CD4-positive, CD25-positive, alpha-beta regulatory T cell (primary cell): ENCODE data around the gene BMS1. TPM values are rescaled to one million over a fixed set of nuclear protein-coding genes. Genes with fewer than 3 reads are reported as not detected.

Experiments
- ATAC-seq, 2 donors: fragments of 150-1000 bp; cut with Tn5 transposase; one replicate each; pipeline ENCODE4 v1.10.0; 2021; ENCODE audit warnings: low read depth in 2 of 2, moderate number of reproducible peaks in 2 of 2, moderate library complexity in 1 of 2
- DNase-seq, 3 donors: peaks; one replicate each; pipeline versions ENCODE4 v3.0.0 to v3.0.0-alpha.2; 2012 to 2022; ENCODE audit warnings: mixed read lengths in 1 of 3
- H3K27ac ChIP-seq: one replicate; pipeline ENCODE4 v1.7.0; 2013; ENCODE audit warnings: mild to moderate bottlenecking, low read length; ENCODE audit not compliant: insufficient read depth, poor library complexity, severe bottlenecking
- H3K27me3 ChIP-seq: one replicate; pipeline ENCODE4 v1.7.0; 2013; ENCODE audit warnings: low read length; ENCODE audit not compliant: control insufficient read depth, insufficient read depth
- H3K36me3 ChIP-seq: one replicate; pipeline ENCODE4 v1.7.0; 2013; ENCODE audit warnings: mild to moderate bottlenecking, low read length, moderate library complexity; ENCODE audit not compliant: control insufficient read depth, insufficient read depth
- H3K4me1 ChIP-seq: 2 replicates; pipeline ENCODE4 v1.7.0; 2013; ENCODE audit warnings: mild to moderate bottlenecking, low read length; ENCODE audit not compliant: insufficient read depth, control insufficient read depth, poor library complexity, severe bottlenecking
- H3K4me3 ChIP-seq: one replicate; pipeline ENCODE4 v1.7.0; 2013; ENCODE audit warnings: low read depth, mild to moderate bottlenecking, low read length, moderate library complexity
- H3K9me3 ChIP-seq, 2 experiments: 1 replicate in 1 of 2; 2 replicates in 1 of 2; pipeline ENCODE4 v1.7.0; 2013; ENCODE audit warnings: low read length in 2 of 2, mild to moderate bottlenecking in 1 of 2, moderate library complexity in 1 of 2; ENCODE audit not compliant: control insufficient read depth in 2 of 2
- H3K27ac Mint-ChIP-seq, 3 donors: one replicate each; pipeline ENCODE4 v1.8.0; 2020 to 2022; ENCODE audit warnings: mild to moderate bottlenecking in 3 of 3, mixed read lengths in 3 of 3, moderate library complexity in 2 of 3
- H3K27me3 Mint-ChIP-seq: one replicate; pipeline ENCODE4 v1.8.0; 2022; ENCODE audit warnings: mild to moderate bottlenecking, mixed read lengths
- H3K36me3 Mint-ChIP-seq: one replicate; pipeline ENCODE4 v1.8.0; 2020; ENCODE audit warnings: mixed read lengths
- H3K4me1 Mint-ChIP-seq, 4 donors: one replicate each; pipeline ENCODE4 v1.8.0; 2020 to 2022; ENCODE audit warnings: mixed read lengths in 4 of 4, mild to moderate bottlenecking in 1 of 4
- H3K4me3 Mint-ChIP-seq, 4 donors: one replicate each; pipeline ENCODE4 v1.8.0; 2020 to 2022; ENCODE audit warnings: mild to moderate bottlenecking in 4 of 4, mixed read lengths in 4 of 4, moderate library complexity in 3 of 4
- H3K9me3 Mint-ChIP-seq, 7 donors: one replicate each; pipeline ENCODE4 v1.8.0; 2020 to 2022; ENCODE audit warnings: mixed read lengths in 7 of 7, mild to moderate bottlenecking in 3 of 7, moderate library complexity in 2 of 7
- polyA plus RNA-seq, 4 donors: library from polyadenylated mRNA; unstranded; fragments of 300-500 nt; fragmentation: Illumina TruSeq; gene quantifications; one replicate each; pipeline ENCODE4 v1.2.3, GENCODE V29; 2021
- total RNA-seq: library from RNA; stranded (reverse); gene quantifications from one replicate; pipeline ENCODE4 v1.2.3, GENCODE V29; 2022

BMS1 gene
- total and polyA plus RNA-seq, 5 donors from 2014 or later, result 8.6 to 11.7 (median 10.7) TPM

- no peak for ATAC-seq
- no peak overlapping the region for H3K27ac Mint-ChIP-seq
- H3K36me3 Mint-ChIP-seq, result no peaks in the 10 kb centered on the region
- Histone ChIP-seq H3K27ac (no peak overlapping the region), H3K9me3 (no peaks in the 10 kb centered on the region), H3K4me1 (no peaks in the 10 kb centered on the region), H3K4me3 (no peak overlapping the region), H3K36me3 (no peaks in the 10 kb centered on the region), H3K27me3 (no peaks in the 10 kb centered on the region)
- peaks cover 5% of the 10 kb centered on the region for H3K27me3 Mint-ChIP-seq
- H3K9me3 Mint-ChIP-seq, result peaks cover 0 to 3% (median 0%) of the 10 kb centered on the region in 7 donors
- no peak overlapping the region for H3K4me3 Mint-ChIP-seq
- no peaks in the 10 kb centered on the region for H3K4me1 Mint-ChIP-seq
- DNase-seq, result no peak
Observed at GRCh38 chr10:42875798-42876341, 93.3 kb downstream of the BMS1 start.

- no peaks in the 10 kb centered on the region for H3K4me1 Mint-ChIP-seq
- Histone ChIP-seq H3K27me3 (no peaks in the 10 kb centered on the region), H3K36me3 (no peaks in the 10 kb centered on the region), H3K27ac (no peak overlapping the region), H3K4me1 (no peaks in the 10 kb centered on the region), H3K4me3 (no peak overlapping the region), H3K9me3 (no peaks in the 10 kb centered on the region)
- no peaks in the 10 kb centered on the region for H3K36me3 Mint-ChIP-seq
- H3K27me3 Mint-ChIP-seq, result peaks cover 5% of the 10 kb centered on the region
- peaks cover 0 to 5% (median 2%) of the 10 kb centered on the region in 7 donors for H3K9me3 Mint-ChIP-seq
- DNase-seq (no peak), ATAC-seq (no peak)
- H3K4me3 Mint-ChIP-seq, result no peak overlapping the region
- no peak overlapping the region for H3K27ac Mint-ChIP-seq
Observed at GRCh38 chr10:42876476-42876875, 93.9 kb downstream of the BMS1 start.

GRCh38 chr10:42876945-42877344 is 94.3 kb downstream of the BMS1 start:
- no peaks in the 10 kb centered on the region for H3K36me3 Mint-ChIP-seq
- no peaks in the 10 kb centered on the region for H3K9me3 ChIP-seq

GRCh38 chr10:42877496-42878030 is 95.0 kb downstream of the BMS1 start:
- peaks cover 0 to 4% of the 10 kb centered on the region in 2 experiments for H3K9me3 ChIP-seq
- no peak overlapping the region for H3K27ac Mint-ChIP-seq
- H3K36me3 ChIP-seq, result no peaks in the 10 kb centered on the region
- ATAC-seq (no peak), DNase-seq (no peak)
- H3K4me1 ChIP-seq, result no peaks in the 10 kb centered on the region
- H3K27ac ChIP-seq, result no peak overlapping the region
- H3K4me3 Mint-ChIP-seq, result no peak overlapping the region
- H3K27me3 ChIP-seq, result no peaks in the 10 kb centered on the region
- no peak overlapping the region for H3K4me3 ChIP-seq
- no peaks in the 10 kb centered on the region for H3K36me3 Mint-ChIP-seq
- H3K9me3 Mint-ChIP-seq, result peaks cover 0 to 9% (median 5%) of the 10 kb centered on the region in 7 donors
- H3K4me1 Mint-ChIP-seq, result no peaks in the 10 kb centered on the region
- H3K27me3 Mint-ChIP-seq, result peaks cover 5% of the 10 kb centered on the region

More at GRCh38 chr10:42876945-42877344, 94.3 kb downstream of the BMS1 start:
- DNase-seq (no peak), ATAC-seq (no peak)
- H3K4me1 Mint-ChIP-seq, result no peaks in the 10 kb centered on the region
- no peaks in the 10 kb centered on the region for H3K27me3 ChIP-seq
- peaks cover 5% of the 10 kb centered on the region for H3K27me3 Mint-ChIP-seq
- H3K4me3 ChIP-seq, result no peak overlapping the region
- no peak overlapping the region for H3K27ac Mint-ChIP-seq
- H3K27ac ChIP-seq, result no peak overlapping the region
- no peaks in the 10 kb centered on the region for H3K4me1 ChIP-seq
- H3K36me3 ChIP-seq, result no peaks in the 10 kb centered on the region
- peaks cover 0 to 5% (median 2%) of the 10 kb centered on the region in 7 donors for H3K9me3 Mint-ChIP-seq
- H3K4me3 Mint-ChIP-seq, result no peak overlapping the region

- DNase-seq (no peak), ATAC-seq (no peak)
- Mint-ChIP-seq H3K4me1 (no peaks in the 10 kb centered on the region), H3K27ac (no peak overlapping the region), H3K9me3 (peaks cover 3 to 14% (median 5%) of the 10 kb centered on the region in 7 donors), H3K4me3 (no peak overlapping the region), H3K27me3 (peaks cover 5% of the 10 kb centered on the region), H3K36me3 (no peaks in the 10 kb centered on the region)
- H3K36me3 ChIP-seq, result no peaks in the 10 kb centered on the region
- no peak overlapping the region for H3K4me3 ChIP-seq
- no peak overlapping the region for H3K27ac ChIP-seq
- peaks cover 0 to 8% of the 10 kb centered on the region in 2 experiments for H3K9me3 ChIP-seq
- H3K27me3 ChIP-seq, result no peaks in the 10 kb centered on the region
- H3K4me1 ChIP-seq, result no peaks in the 10 kb centered on the region
Observed at GRCh38 chr10:42878134-42878820, 95.7 kb downstream of the BMS1 start.

- Histone ChIP-seq H3K4me1 (no peaks in the 10 kb centered on the region), H3K36me3 (no peaks in the 10 kb centered on the region), H3K9me3 (peaks cover 0 to 8% of the 10 kb centered on the region in 2 experiments), H3K27me3 (no peaks in the 10 kb centered on the region), H3K27ac (no peak overlapping the region), H3K4me3 (no peak overlapping the region)
- ATAC-seq (no peak), DNase-seq (no peak)
- no peaks in the 10 kb centered on the region for H3K36me3 Mint-ChIP-seq
- peaks cover 5% of the 10 kb centered on the region for H3K27me3 Mint-ChIP-seq
- H3K4me3 Mint-ChIP-seq, result no peak overlapping the region
- H3K4me1 Mint-ChIP-seq, result no peaks in the 10 kb centered on the region
- no peak overlapping the region for H3K27ac Mint-ChIP-seq
- peaks cover 3 to 14% (median 5%) of the 10 kb centered on the region in 7 donors for H3K9me3 Mint-ChIP-seq
Observed at GRCh38 chr10:42878821-42879195, 96.2 kb downstream of the BMS1 start.

GRCh38 chr10:42879380-42880254 is 97.0 kb downstream of the BMS1 start:
- no peaks in the 10 kb centered on the region for H3K36me3 ChIP-seq
- Mint-ChIP-seq H3K27me3 (no peaks in the 10 kb centered on the region), H3K36me3 (no peaks in the 10 kb centered on the region)

More at GRCh38 chr10:42879380-42880254, 97.0 kb downstream of the BMS1 start:
- no peak overlapping the region for H3K4me3 ChIP-seq
- Mint-ChIP-seq H3K9me3 (peaks cover 3 to 14% (median 5%) of the 10 kb centered on the region in 7 donors), H3K4me3 (no peak overlapping the region), H3K4me1 (no peaks in the 10 kb centered on the region), H3K27ac (no peak overlapping the region)
- ATAC-seq (no peak), DNase-seq (no peak)
- H3K27me3 ChIP-seq, result no peaks in the 10 kb centered on the region
- no peak overlapping the region for H3K27ac ChIP-seq
- H3K4me1 ChIP-seq, result no peaks in the 10 kb centered on the region
- H3K9me3 ChIP-seq, result peaks cover 0 to 8% of the 10 kb centered on the region in 2 experiments
